Sigmoid colon (tissue), 7 donors: ENCODE measurements around the gene F13A1. TPM values are rescaled to one million over a fixed set of nuclear protein-coding genes. Genes with fewer than 3 reads are reported as not detected.

ENCODE experiments used
- DNase-seq: peaks from one replicate; pipeline ENCODE4 v3.0.0-alpha.2; 2019
- H3K27ac ChIP-seq, 4 donors: fragments of 200-600 bp; sonication (generic); one replicate each; pipeline ENCODE4 v1.5.1; 2016 to 2019; ENCODE audit warnings: mild to moderate bottlenecking in 1 of 4
- H3K27me3 ChIP-seq, 3 donors: fragments of 200-600 bp; sonication (generic); one replicate each; pipeline ENCODE4 v1.5.1; 2019; ENCODE audit warnings: mild to moderate bottlenecking in 1 of 3
- H3K36me3 ChIP-seq, 4 donors: fragments of 200-600 bp; sonication (generic); one replicate each; pipeline ENCODE4 v1.5.1; 2016 to 2019
- H3K4me1 ChIP-seq, 4 donors: fragments of 200-600 bp; sonication (generic); one replicate each; pipeline ENCODE4 v1.5.1; 2017 to 2019
- H3K4me3 ChIP-seq, 4 donors: fragments of 200-600 bp; sonication (generic); one replicate each; pipeline ENCODE4 v1.5.1; 2017 to 2019; ENCODE audit warnings: mild to moderate bottlenecking in 2 of 4, moderate library complexity in 1 of 4
- H3K9me3 ChIP-seq, 4 donors: fragments of 200-600 bp in 3 of 4; sonication (generic) in 3 of 4; one replicate each; pipeline versions ENCODE4 v1.5.1 to v1.6.1; 2013 to 2019
- EP300 ChIP-seq, 4 donors: sonication (generic); formaldehyde crosslinking; IDR thresholded peaks; one replicate each; pipeline ENCODE4 v1.6.1; 2017; ENCODE audit warnings: antibody characterized with exemption in 4 of 4
- POLR2A ChIP-seq, 2 donors: fragments of 450-650 bp; IDR thresholded peaks; one replicate each; pipeline ENCODE4 v1.6.1; 2016; ENCODE audit warnings: antibody characterized with exemption in 2 of 2, mild to moderate bottlenecking in 2 of 2, moderate library complexity in 2 of 2
- POLR2AphosphoS5 ChIP-seq, 4 donors: sonication (generic); formaldehyde crosslinking; IDR thresholded peaks; one replicate each; pipeline ENCODE4 v1.6.1; 2017; ENCODE audit warnings: antibody characterized with exemption in 4 of 4
- WGBS, 2 donors: extraction: QIAGEN DNeasy Blood & Tissue Kit; methylation state at CpG; one replicate each; pipeline ENCODE4 v1.1.7; 2013; 5-methylcytosine and 5-hydroxymethylcytosine counted together
- intact Hi-C: fragments of 100-400 bp; cut with DNase I; formaldehyde crosslinking; loops from one replicate; pipeline ENCODE4 v1.15.1; 2023
- polyA plus RNA-seq, 3 donors: library from polyadenylated mRNA; stranded (reverse); fragments of 200-250 nt; gene quantifications; one replicate each; pipeline ENCODE4 v1.2.3, GENCODE V29; 2013
- total RNA-seq, 4 donors: library from RNA; depleted of rRNA; stranded (reverse); fragments of >200 nt; gene quantifications; one replicate each; pipeline ENCODE4 v1.1.0, GENCODE V29; 2016
- TF ChIP-seq, protein P1 (sequence below), 4 experiments: fragments of 450-650 bp in 3 of 4; fragments of 200-600 bp in 1 of 4; IDR thresholded peaks; one replicate each; pipeline ENCODE4 v1.5.1; 2016 to 2019; ENCODE audit warnings: antibody characterized with exemption in 4 of 4, mild to moderate bottlenecking in 3 of 4, moderate library complexity in 2 of 4
- donor health status: healthy with polysubstance abuse.
- donor health status: Bipolar disorder and iron deficiency.
- donor health status: healthy.

F13A1 gene
- total and polyA plus RNA-seq, 7 donors: 14.1 to 196 (median 47.9) TPM

DNA sequence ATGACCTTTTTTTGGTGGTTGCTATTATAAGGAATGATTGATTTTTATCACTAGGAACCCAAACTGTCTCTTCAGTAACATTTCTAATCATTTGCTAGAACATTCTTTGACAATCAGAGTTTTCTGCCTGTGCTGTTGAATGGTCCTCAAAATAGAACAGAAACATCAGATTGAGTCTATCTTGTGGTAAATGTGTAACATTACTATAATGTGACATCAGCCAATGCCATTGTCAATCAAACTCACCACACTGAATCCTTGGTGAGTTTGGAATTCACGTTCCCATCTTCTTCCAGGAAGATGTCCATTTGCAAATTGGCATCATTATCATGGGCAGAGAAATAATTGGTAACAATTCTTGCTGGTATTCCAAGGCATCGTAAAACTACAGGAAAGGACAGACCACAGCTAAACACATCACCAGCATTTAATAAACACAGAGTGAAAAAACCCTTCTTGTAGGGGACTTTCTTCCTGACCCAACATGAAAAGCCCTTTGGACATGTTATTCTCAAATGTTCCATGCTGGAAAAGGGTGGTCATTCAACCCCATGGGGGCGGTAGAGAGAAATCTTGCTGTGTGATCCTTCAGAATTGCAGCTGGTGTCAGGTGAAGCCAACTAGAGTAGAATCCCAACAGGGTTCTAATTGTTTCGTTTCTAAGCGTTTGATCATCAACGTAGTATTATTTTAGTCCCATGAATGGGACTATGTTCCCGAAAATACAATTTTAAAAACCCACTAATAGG, 98.5 kb downstream of the F13A1 start:
- no peaks in the 10 kb centered on the region for H3K4me1 ChIP-seq
- 52 to 69% methylated on average over 7 of the region's 7 CpGs for WGBS, 2 donors
- no peak for TF ChIP-seq POLR2A (IDR thresholded peaks at IDR 0.05)
- no peak for TF ChIP-seq POLR2AphosphoS5 (IDR thresholded peaks at IDR 0.05)
- TF ChIP-seq, protein P1, sequence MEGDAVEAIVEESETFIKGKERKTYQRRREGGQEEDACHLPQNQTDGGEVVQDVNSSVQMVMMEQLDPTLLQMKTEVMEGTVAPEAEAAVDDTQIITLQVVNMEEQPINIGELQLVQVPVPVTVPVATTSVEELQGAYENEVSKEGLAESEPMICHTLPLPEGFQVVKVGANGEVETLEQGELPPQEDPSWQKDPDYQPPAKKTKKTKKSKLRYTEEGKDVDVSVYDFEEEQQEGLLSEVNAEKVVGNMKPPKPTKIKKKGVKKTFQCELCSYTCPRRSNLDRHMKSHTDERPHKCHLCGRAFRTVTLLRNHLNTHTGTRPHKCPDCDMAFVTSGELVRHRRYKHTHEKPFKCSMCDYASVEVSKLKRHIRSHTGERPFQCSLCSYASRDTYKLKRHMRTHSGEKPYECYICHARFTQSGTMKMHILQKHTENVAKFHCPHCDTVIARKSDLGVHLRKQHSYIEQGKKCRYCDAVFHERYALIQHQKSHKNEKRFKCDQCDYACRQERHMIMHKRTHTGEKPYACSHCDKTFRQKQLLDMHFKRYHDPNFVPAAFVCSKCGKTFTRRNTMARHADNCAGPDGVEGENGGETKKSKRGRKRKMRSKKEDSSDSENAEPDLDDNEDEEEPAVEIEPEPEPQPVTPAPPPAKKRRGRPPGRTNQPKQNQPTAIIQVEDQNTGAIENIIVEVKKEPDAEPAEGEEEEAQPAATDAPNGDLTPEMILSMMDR (IDR thresholded peaks at IDR 0.05): no peak
- TF ChIP-seq EP300 (IDR thresholded peaks at IDR 0.05): no peak
- intact Hi-C loops: no loop called here
- no peaks in the 10 kb centered on the region for H3K9me3 ChIP-seq
- no peak for DNase-seq
- no peak overlapping the region for H3K4me3 ChIP-seq
- no peaks in the 10 kb centered on the region for H3K36me3 ChIP-seq
- no peak overlapping the region for H3K27ac ChIP-seq
- no peaks in the 10 kb centered on the region for H3K27me3 ChIP-seq

DNA sequence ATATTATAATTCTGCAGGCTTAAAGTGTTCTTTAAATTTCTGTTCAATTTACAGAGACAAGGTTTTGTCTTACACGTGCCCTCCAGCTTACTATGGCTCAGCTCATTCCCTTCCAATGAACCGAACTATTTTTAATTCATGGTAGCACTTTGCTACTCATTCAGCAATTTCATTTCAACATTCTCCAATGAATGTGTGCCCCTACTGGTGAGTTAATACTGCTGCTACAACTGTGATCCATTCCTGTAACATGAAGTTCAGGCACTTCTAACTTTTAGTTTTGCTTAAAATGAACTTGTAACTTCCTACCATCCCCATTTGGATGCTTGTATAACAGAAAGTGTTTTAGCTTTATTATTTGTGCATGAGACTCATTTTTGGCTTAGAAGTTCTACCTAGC, 99.7 kb downstream of the F13A1 start:
- TF ChIP-seq EP300 (IDR thresholded peaks at IDR 0.05) (no peak), POLR2A (IDR thresholded peaks at IDR 0.05) (no peak), POLR2AphosphoS5 (IDR thresholded peaks at IDR 0.05) (no peak)
- TF ChIP-seq, protein P1 (IDR thresholded peaks at IDR 0.05): no peak
- 85 to 88% methylated on average over 2 of the region's 2 CpGs for WGBS, 2 donors
- Histone ChIP-seq H3K9me3 (no peaks in the 10 kb centered on the region), H3K27me3 (no peaks in the 10 kb centered on the region), H3K36me3 (no peaks in the 10 kb centered on the region), H3K27ac (no peak overlapping the region), H3K4me1 (no peaks in the 10 kb centered on the region), H3K4me3 (no peak overlapping the region)
- intact Hi-C loops: no loop called here
- DNase-seq: no peak

DNA sequence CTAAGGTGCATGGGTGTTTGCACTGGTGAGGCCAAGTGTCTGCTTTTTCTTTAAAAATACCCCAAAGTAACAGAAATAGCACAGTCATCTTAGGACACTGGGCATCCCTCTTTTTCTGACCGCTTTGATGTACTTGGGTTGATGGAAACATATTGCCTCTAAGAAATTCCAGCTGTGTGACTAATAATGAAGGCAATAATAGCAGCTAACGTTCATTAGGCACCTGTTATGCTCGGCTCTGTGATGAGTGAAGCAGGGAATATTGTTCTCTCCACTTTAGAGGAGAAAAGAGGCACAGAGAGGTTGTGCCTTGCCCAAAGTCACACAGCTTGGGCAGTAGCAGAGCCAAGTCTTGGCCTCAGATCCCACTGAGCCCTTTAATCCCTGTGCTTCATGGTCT, 100.7 kb downstream of the F13A1 start:
- Histone ChIP-seq H3K4me1 (no peaks in the 10 kb centered on the region), H3K36me3 (no peaks in the 10 kb centered on the region), H3K27me3 (no peaks in the 10 kb centered on the region), H3K27ac (no peak overlapping the region), H3K4me3 (no peak overlapping the region), H3K9me3 (no peaks in the 10 kb centered on the region)
- no peak for TF ChIP-seq POLR2AphosphoS5 (IDR thresholded peaks at IDR 0.05)
- TF ChIP-seq, protein P1 (IDR thresholded peaks at IDR 0.05): no peak
- no peak for TF ChIP-seq EP300 (IDR thresholded peaks at IDR 0.05)
- no peak for TF ChIP-seq POLR2A (IDR thresholded peaks at IDR 0.05)
- DNase-seq: no peak
- 76 to 79% methylated on average over 3 of the region's 3 CpGs for WGBS, 2 donors
- intact Hi-C loops: no loop called here

DNA sequence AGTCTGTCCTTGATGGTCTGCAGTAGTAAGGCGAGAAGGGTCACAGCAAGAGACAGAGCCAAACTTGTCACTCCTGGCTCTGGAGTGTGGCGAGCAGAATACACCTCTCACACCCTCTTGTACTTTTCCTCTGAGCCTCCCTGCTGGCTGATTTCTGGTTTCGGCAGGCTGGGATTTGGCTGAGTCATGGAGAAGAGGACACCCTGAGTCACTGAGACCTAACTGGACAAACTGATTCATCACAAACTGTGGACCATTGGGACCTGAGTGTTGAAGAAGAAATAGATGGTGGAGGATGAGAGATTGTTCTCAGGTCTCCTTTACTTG, 101.7 kb downstream of the F13A1 start:
- Histone ChIP-seq H3K9me3 (no peaks in the 10 kb centered on the region), H3K4me3 (no peak overlapping the region), H3K4me1 (no peaks in the 10 kb centered on the region), H3K36me3 (no peaks in the 10 kb centered on the region), H3K27ac (no peak overlapping the region), H3K27me3 (no peaks in the 10 kb centered on the region)
- TF ChIP-seq POLR2A (IDR thresholded peaks at IDR 0.05): no peak
- no peak for TF ChIP-seq POLR2AphosphoS5 (IDR thresholded peaks at IDR 0.05)
- intact Hi-C loops: no loop called here
- DNase-seq: no peak
- 83 to 87% methylated on average over 3 of the region's 3 CpGs for WGBS, 2 donors

DNA sequence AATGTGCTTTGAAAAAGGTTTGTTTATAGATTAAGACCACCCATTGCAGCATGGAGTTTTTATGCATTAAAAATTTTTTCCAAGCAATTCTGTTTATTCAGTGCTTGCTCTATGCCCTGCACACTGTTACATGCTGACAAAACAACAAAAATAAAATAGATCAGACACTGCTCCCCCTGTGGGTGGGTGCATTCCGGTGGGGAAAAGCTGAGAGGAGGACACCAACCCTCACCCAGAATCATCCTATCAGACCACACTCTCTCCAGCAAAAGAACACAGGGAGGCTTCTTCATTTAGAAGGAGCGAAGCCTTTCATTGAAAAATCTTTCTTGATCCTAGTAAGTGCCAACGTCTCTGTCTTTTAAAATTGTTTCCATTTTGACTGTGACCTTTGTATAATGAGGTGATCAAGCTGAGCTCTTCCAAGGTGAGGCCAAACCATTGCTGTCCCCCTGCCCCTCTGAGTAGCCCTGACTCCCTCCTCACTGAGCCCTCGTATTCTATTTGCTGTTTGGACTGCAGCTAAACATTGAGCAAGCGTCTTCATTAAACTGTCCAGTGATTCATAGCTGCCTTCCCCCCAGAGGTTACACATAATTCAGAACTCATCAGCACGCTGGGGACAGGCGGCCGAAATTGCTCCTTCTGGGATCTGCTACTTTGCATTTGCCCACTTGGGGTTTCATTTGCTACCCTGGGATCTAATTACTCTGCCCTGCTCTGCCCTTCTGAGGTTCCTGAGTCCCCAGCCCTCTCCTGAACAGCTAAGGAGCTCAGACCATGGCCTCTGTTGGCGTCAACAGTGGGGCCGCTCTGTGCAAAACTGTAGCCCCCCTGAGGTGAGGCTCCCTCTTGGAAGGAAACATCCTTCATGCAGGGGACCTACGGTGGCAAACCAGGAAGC, 102.4 kb downstream of the F13A1 start:
- DNase-seq: no peak
- Histone ChIP-seq H3K4me1 (no peaks in the 10 kb centered on the region), H3K27me3 (no peaks in the 10 kb centered on the region), H3K27ac (no peak overlapping the region), H3K9me3 (no peaks in the 10 kb centered on the region), H3K36me3 (no peaks in the 10 kb centered on the region), H3K4me3 (no peak overlapping the region)
- 54 to 64% methylated on average over 11 of the region's 11 CpGs for WGBS, 2 donors
- intact Hi-C loops: no loop called here
- TF ChIP-seq POLR2AphosphoS5 (IDR thresholded peaks at IDR 0.05) (no peak), POLR2A (IDR thresholded peaks at IDR 0.05) (no peak), EP300 (IDR thresholded peaks at IDR 0.05) (no peak)
- TF ChIP-seq, protein P1 (IDR thresholded peaks at IDR 0.05): no peak
